GM19455 (cell line): ENCODE measurements around the gene PWP1.

Experiments
- ATAC-seq: cut with Tn5 transposase; IDR thresholded peaks from one replicate; pipeline ENCODE4 v1.9.1; 2021; ENCODE audit not compliant: unreplicated experiment

The PWP1 gene

DNA sequence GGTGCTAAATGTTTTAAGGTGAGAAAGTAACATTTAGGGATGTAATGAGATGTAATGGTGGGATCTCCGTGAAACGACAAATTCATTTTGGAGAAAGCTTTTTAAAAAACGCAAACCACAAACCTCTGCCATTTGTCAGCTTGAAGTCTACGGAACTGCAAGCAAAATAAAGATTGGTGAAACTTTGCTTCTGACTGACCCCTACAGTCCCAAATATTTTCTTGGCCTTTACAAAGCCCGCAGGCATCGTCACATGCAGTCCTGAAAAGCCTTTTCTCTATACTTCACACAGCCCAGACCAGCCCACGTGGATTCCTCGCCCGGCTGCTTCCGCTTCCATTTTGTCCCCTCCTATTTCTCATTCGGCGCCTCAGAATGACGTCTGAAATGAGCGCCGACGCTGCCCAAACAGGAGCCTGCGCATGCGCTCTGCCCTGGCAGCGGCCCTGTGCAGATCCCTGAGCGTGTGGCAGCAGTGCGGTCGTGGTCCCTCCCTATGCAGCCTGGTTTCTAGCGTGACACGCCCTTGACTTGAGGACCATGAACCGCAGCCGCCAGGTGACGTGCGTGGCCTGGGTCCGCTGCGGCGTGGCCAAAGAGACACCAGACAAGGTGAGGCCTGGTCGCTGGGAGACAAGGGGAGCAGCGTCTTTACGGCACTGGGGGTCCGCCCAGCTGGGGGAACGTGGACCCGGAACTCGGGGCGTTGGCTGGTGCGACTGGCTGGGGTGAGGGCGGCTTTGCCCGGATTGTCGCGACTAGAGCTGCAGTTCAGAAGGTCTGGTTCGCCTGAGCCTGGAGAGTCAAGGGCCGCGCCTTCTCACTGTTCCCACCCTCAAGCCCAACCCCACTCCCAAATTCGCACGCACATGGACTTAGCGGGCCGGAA, at the start of gene PWP1:
TSS of gene PWP1 (plus strand) at position 440 of the 889 bp plus-strand sequence. CDS start at position 541, 101 bp downstream.
- ATAC-seq = peak; percentile 85

DNA sequence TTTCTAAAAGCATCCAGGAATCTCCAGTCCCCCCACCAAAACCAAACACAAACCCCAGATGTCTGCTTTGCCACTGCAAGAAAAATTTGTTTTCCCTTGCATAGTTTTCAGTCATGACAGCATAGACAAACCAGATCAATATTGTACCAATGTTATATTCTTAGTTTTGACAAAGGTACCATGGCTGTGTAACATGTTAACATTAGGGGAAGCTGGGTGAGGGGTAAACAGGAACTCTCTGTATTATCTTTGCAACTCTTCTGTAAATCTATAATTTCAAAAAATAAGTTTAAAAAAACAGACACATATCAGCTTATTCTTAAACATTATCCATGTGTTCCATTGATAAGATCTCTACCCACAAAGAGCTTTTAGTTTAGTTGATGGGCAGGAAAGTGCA, 44.4 kb upstream of the PWP1 start:
- ATAC-seq = no peak

DNA sequence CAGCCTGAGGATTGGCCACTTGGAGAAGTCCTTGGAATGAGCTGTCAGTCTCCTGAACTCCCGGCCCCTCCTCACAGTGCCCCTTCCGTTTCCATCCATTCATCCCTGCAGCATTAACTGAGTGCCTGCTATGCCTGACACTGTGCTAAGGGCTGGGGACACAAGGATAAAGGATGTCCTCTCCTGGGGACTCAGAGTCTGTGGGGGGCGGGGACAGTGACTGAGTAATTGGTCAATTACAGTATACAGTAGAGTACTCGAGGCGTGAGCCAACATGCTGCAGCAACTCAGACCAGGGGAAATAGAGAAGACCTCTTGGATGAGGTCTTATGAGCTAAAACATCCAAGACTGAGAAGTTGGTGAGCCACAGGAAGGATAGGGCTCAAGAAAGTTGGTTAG, 43.4 kb upstream of the PWP1 start:
- no peak for ATAC-seq

DNA sequence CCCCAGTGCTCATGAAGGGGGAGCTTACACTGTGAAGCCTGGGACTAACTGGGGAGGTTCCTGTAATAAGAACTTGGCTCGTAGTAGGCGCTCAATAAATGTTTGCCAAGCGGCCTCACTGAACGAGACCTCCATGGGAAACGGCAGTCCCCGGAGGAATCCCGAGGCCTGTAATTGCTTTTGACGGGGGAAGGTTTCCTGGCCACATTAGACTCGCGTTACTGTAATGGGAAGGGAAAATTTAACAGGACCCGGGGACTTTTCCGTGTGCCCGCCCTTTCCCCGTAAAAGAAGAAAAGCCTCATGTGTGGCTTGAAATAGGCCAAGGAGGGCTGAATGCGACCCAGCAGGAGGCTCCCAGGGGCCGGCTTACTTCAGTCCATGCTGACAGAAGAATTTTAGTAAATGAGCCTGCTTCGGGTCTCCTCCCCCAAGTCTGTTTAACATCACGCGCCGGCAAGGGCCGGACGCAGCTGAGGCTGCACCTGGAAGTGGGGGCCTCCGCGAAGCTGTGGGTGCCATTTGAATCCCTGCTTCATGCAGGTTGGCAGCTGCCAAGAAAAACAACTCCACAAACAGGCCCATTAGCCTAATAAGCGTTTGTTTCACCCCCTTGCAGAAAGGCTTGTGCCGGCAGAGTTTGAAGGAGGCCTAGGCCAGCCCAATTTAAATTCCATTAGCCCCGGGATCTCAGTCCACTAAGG, 39.8 kb upstream of the PWP1 start:
- ATAC-seq = no peak

DNA sequence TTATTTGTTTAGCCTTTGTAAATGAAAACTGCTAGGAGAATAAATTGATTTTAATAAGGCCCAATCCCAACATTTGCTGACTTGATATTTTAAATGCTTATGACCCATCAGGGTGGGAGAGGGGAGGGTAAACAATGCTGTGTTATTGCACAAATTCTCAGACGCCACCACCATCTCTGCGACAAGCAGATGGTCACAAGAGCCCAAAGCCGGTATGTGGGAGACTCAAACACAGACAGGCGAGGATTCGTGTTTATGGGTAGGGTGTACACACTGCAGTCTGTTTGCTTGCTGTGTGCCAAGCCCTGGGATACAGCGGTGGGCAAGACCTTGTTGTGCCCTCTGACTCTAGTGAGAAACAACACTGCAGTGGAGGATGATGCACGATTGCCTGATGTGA, 39.2 kb upstream of the PWP1 start:
- no peak for ATAC-seq

DNA sequence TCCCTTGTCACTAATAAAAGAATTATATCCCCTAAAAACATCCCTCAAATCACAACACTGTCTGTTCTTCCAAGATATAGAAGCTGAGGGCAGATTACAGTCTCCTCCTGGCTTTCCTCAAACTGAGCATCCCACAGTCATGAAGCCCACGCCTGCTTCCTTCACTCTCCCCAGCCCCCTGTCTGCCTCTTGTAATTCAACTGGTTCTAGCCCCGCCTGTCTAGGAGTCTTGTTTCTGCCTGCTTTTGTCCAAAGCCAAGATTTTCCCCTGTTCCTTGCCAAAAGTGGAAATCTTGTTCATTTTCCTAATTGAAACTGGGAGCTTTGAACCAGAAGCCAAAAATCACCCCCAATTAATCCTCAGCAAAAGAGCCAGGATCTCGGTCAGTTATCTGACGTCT, 35.9 kb upstream of the PWP1 start:
- no peak for ATAC-seq

DNA sequence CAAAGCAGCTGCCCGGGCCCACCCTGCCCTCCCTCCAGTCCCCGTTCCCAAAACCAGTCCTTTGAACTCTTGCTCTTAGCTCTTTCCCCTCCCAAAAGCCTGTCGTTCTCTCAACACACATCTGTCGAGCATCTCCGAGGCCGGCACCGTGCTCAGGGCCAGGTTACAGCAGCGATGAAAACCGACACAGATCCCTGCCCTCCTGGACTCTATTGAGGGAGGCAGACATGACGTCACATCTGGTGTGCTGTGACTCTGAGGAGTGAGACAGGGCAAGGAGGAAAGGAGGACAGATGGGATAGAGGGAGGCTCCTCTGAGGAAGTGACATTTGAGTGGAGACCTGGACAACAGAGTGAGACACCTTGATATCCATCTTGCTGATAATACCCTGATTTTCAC, 34.6 kb upstream of the PWP1 start:
- ATAC-seq = no peak

DNA sequence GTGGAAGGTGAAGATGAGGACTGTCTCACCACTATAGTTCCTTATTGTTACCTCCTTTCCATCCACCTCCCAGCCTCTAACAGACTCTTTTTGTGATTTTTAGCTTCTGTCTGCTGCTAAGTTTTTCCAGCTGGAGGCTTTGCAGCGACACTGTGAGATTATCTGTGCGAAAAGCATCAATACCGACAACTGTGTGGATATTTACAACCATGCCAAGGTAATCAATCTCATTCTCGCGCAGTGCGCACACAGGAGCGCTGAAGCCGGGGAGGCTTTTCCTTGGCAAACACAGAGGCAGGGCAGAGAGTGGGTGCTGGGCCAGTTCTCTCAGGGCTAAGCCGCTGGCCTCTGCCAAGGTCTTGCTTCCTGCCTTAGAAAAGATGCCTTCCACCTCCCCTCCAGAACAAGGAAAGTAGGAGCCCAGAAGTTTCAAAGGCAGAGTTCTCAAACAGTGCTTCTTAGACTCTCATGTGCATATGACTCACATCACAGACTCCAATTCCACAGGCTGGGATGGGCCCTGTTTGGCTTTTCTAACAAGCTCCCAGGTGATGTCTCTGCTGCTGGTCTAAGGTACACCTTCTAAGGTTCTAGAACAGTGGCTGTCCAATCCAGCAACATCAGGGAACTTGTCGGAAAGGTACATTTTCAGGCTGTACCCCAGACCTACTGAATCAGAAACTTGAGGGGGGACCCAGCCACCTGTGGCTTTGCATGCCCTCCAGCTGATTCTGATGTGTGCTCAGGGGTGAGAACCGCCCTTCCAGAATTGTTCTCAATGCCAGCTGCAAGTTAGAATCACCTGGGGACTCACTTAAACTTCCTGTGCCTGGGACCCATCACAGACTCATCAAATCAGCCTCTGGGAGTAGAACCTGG, 33.8 kb upstream of the PWP1 start:
- no peak for ATAC-seq

DNA sequence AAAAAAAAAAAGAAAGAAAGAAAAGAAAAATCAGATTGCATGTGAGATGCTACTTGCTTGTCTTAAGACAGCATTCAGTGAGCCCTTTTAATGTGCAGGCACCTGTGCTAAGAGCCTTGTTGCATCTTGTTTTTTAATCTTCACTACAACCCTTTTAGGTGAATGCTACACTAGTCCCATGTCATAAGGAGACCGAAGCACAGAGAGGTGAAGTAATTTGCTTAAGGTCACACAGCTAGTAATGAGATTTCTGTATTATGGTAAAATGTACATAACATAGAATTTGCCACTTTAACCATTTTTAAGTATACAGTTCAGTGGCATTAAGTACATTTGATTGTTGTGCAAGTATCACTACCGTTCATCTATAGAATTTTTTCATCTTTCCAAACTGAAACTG, 32.1 kb upstream of the PWP1 start:
- ATAC-seq = no peak

DNA sequence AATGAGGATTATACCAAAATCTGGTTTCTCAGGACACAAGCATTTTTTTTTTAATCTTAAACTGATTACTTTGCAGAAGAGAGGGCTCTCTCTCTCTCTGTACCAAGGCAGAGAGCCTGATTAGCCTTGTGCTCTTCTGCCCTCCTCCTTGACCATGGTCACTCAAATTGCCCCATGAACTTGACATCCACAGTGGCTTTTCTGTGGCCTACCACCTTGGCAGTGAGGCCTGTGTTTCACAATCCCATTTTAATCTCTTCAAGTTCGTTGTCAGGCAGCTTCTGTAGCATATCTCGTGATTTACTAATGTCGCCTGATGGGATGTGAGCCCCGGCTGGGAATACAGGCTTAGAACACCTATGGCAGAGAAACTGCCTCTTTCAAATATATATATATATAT, 30.7 kb upstream of the PWP1 start:
- no peak for ATAC-seq

DNA sequence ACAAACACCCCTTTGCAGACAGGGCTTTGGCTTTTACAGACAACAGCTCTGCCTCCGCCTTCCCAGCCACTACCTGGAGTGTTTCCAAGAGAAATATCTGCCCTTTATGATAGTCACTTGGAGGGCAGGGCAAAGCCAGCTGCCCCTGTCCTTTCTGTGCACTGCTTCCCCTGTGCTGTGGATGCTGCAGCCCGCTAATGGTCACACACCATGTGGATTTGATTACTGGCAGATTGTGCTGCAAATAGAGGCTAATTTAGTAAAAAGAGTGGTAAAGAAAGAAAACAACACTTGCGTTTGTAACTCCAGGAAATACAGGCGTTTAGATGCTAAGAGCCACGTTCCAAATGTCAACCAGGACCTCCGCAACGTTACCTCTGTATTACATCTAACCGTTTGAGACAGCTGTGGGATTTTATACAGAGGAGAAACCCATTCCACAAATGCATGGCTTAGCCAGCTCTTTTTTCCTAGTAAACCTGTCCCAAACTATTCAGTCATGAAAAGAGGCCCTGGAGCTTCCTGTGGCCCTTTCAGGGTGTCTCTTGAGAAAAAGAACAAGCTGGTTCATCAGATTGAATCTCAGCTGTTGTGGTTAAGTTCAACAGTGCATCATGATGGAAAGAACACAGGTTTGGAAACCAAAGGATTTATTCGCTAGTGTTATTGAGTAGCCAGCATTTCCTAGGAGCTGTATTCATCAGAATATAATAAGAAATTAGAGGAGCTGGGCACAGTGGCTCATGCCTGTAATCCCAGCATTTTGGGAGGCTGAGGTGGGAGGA, 30.1 kb upstream of the PWP1 start:
- ATAC-seq = no peak

DNA sequence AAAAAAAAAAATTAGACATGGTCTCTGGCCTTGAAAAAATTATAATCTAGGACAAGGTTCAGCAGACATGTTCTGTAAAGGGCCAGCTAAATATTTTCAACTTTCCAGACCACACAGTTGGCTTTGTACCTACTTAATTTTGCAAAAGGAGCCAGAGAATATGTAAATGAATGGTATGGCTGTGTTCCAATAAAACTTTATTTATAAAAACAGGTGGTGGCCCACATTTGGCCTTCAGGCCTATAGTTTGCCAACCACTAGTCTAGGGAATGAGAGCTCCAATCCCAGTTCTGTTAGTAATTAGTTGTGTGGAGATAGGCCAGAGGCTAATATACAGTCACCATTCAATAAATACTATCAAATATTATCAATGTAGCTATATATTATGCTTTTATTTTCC, 29.3 kb upstream of the PWP1 start:
- ATAC-seq = no peak

DNA sequence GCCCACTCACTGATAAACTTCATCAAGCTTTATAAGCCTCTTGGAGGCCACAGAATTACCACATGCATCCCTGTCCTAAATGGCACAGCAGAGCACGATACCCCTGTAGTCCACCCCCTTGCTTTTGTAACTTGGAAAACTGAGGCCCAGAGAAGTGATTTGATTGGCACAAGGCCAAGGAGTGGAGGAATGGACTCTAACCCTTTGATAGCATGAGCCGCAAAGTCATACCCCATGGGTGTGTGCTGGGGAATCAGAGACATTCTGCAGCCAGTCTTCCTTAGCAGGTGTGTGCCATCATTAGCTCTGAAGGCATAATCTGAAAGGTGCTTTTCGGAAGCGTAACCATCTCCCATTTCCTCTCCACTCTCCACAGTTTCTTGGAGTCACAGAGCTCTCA, 28.5 kb upstream of the PWP1 start:
- ATAC-seq = no peak

DNA sequence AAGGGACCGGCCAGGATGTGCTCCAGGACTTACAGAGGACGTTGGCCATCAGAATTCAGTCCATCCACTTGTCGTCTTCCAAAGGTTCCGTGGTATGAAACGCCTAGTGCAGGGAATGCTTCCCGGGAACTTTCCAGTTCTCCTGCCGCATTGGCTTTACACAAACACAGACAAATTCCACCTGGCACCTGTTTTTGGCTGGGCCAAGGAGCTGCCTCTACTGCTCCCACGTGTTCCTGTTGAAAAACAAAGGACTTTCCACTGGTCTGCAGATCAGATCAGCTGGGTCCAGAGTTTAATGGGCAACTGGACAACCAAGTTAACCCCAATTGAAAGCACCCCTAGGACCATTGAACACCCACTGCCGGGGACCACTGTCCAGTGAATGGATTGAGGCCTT, 28.0 kb upstream of the PWP1 start:
- ATAC-seq = no peak

DNA sequence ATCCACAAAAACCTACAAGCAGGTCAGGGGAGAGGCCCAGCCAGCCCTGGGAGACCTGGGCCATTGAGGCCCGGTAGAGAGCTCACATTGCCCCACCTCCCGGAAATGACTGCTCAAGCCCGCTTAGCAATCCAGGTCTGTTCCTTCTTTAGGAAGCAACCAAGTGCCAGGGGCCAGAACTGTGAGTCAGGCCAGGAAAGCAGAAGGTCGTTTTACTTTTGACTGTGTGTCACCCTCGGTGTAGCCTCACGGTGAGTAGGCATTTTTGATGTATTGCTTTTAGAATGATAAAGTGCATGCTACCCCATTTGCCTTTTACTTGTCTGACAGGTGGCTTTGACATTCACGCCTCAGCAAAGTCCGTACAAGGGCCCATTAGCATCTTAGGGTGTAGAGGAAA, 25.4 kb upstream of the PWP1 start:
- ATAC-seq = no peak

DNA sequence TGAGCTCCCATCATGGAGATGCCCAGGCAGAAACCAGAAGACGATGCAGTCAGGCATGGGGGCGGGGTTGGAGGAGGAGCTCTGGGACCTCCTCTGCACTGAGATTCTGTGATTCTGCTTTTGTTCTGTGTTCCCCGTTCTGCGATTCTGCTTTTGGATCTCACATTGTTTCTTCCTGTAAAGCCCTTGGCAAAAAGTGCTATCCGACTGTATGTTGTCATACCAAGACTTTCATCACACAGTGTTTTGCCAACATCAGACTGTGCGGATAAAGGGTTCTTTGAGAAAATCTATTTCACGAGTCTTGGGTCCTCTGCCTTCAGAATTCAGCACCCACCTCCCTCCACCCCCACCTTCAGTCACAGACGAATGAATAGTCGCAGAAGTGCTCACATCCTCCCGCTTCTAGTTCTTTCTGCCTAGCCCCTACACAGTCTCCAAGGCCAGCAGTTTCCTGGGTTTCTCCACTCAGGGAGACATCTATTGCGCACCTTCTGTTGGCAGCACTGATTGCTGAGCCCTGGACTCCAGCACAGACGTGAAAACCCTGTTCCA, 24.7 kb upstream of the PWP1 start:
- no peak for ATAC-seq

DNA sequence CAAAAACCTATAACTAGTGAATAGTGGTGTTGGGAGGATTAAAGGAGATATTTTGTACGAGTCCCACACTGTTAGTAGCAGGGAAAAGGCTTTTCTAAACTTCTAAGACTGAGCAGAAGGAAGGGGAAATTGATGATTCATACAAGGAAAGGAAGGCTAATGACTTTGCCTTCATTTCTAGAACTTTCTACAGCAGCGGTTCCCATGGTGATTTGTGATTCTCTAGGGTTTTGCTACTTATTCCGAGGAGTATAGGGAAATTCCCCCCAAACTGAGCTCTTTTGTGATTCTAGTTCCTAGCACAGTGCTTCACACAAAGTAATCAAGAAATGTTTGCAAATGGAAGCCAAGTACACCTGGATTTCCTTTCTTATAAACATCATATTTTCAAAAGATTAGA, 23.8 kb upstream of the PWP1 start:
- no peak for ATAC-seq

DNA sequence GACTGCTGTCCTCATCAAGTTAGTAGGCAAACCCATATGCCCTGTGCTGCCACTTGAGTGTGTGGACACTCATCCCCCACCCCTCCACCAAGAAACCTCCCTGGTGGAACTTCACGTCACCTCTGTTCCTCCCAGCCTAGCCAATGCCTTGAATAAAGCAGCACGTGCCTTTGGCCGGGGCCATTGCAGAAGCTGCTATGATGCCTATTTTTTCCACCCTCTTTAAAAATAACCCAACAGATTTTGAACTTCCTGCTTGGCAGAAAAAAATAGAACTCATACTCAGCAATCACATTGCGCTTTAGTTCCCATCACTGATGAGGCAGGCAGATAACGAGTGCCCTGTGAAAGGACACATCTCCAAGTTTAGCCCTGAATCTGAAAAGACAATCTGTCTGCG, 23.1 kb upstream of the PWP1 start:
- no peak for ATAC-seq

DNA sequence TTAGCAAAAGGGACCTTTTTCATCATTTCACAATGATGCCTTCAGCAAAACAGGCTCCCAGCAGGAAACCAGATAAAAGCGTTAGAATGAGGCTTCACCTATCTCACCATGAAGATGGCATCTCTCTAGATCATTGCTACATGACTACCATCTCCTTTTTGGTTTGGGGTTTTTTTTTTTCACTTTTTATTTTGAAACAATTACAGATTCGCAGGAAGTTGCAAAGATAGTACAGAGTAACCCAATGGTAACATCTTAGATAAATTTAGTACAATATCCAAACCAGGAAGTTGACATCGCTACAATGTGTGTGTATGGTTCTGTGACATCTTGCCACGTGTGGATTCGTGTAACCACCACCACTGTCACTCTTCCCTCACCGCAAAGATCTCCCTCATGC, 22.3 kb upstream of the PWP1 start:
- ATAC-seq = no peak

DNA sequence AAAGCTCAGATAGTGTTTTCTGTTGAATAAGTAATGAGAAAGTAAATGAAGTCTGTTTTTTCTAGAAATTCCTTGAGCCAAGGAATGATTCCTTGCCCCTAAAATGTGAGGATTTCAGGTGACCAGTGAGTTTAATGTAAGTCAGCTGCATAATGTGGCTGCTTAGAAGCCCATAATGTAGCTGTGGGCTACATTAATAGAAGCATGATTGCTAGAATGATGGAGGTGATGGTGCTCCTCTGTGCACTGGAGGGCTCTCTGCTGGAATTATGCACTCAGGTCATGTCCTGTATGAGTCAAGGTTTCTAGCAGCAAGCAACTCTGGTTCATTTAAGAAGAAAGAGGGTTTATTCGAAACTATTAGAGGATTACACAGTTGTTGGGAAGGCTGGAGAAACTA, 19.6 kb upstream of the PWP1 start:
- no peak for ATAC-seq
